Stimulated activated memory B cell treated with anti-CD40 and anti-IgM and Interleukin-4, amounts not matched to agents 10 μg/mL and 1 μg/mL and 100 μg/mL, for 72 hours (primary cell): Measurements from ENCODE around the gene CPE.
A peak's percentile ranks its signal among the peaks of the same experiment; 100 is the strongest.

ENCODE experiments used
- ATAC-seq: fragments of 150-1000 bp; cut with Tn5 transposase; 2 replicates; pipeline ENCODE4 v1.10.0; 2021
- H3K27ac Mint-ChIP-seq: one replicate; pipeline ENCODE4 v1.8.0; 2022; ENCODE audit warnings: mild to moderate bottlenecking, mixed read lengths
- H3K27me3 Mint-ChIP-seq: one replicate; pipeline ENCODE4 v1.8.0; 2022; ENCODE audit warnings: mixed read lengths
- H3K36me3 Mint-ChIP-seq: one replicate; pipeline ENCODE4 v1.8.0; 2022; ENCODE audit warnings: mixed read lengths
- H3K4me1 Mint-ChIP-seq: one replicate; pipeline ENCODE4 v1.8.0; 2022; ENCODE audit warnings: mixed read lengths
- H3K4me3 Mint-ChIP-seq: one replicate; pipeline ENCODE4 v1.8.0; 2022; ENCODE audit warnings: mild to moderate bottlenecking, moderate library complexity, mixed read lengths
- H3K9me3 Mint-ChIP-seq: one replicate; pipeline ENCODE4 v1.8.0; 2022; ENCODE audit warnings: mixed read lengths

CPE gene

DNA sequence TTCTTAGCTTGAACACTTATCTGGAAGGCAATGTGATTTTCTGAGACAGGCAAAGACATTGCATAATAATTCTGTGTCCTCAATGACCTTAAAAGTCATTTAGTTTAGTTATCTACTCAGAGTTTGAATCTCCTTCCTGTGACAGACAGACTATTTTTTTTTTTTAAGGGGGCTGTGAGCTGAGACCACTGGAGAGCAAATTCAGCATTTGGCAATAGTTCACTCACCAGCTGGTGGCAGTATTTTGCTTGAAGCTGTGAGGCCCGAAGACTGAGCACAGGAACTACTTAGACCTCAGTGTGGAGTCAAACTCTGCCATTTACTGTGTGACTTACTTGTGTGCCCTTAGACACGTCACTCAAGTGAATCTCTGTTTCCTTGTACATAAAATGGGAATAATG lies 22.9 kb upstream of the CPE start:
- peaks cover 52% of the 10 kb centered on the region for H3K27me3 Mint-ChIP-seq
- no peaks in the 10 kb centered on the region for H3K4me1 Mint-ChIP-seq
- H3K4me3 Mint-ChIP-seq: no peak overlapping the region
- H3K36me3 Mint-ChIP-seq: no peaks in the 10 kb centered on the region
- H3K27ac Mint-ChIP-seq: no peak overlapping the region
- ATAC-seq: no peak
- H3K9me3 Mint-ChIP-seq: no peaks in the 10 kb centered on the region

DNA sequence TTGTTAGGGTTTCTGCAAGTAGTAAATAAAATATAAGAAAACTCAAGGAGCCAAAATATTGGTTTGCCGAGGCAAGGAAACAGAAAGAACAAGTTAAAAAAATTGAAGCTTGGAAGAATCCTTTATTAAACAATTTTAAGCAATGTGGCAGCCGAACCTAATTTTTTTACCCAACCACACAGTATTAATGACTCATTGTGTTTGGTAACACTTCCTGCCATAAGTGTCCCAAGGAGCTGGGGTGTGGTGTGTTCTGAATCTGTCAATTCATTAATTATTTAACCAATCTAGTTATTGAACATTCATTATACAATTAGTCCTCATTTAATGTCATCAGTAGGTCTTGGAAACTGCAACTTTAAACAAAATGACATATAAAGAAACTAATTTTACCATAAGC lies 19.3 kb upstream of the CPE start:
- Mint-ChIP-seq H3K9me3 (no peaks in the 10 kb centered on the region), H3K4me1 (no peaks in the 10 kb centered on the region), H3K27ac (no peak overlapping the region), H3K4me3 (no peak overlapping the region), H3K36me3 (no peaks in the 10 kb centered on the region), H3K27me3 (peaks cover 50% of the 10 kb centered on the region)
- no peak for ATAC-seq

DNA sequence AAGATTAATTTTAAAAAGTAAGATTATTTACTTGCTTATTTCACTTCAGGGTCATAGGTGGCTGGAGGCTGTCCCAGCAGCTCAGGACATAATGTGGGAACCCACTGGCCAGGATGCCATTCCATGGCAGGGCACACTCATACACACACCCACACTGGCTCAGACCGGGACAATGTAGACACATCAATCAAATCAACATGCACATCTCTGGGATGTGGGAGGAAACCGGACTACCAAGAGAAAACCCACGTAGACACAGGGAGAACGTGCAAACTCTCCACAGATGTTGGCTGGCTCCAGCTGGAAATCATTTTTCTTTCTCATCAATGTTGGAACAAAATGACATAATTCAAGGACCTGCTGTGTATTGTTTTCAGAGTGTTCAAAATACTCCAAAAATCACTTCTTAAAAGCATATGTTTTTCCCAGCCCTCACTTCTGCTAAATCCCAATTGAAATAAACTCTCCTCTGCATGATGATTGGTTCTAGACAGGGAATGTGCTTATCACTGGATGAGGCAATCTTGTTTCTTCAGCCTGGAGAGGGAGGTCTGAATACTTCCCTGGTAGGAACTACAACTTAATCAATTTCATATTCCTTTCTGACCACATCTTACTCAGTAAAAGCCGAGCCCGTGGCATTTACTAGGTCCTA lies 18.6 kb upstream of the CPE start:
- Mint-ChIP-seq H3K4me3 (no peak overlapping the region), H3K36me3 (no peaks in the 10 kb centered on the region), H3K4me1 (no peaks in the 10 kb centered on the region), H3K9me3 (no peaks in the 10 kb centered on the region), H3K27ac (no peak overlapping the region), H3K27me3 (peaks cover 50% of the 10 kb centered on the region)
- ATAC-seq: no peak

DNA sequence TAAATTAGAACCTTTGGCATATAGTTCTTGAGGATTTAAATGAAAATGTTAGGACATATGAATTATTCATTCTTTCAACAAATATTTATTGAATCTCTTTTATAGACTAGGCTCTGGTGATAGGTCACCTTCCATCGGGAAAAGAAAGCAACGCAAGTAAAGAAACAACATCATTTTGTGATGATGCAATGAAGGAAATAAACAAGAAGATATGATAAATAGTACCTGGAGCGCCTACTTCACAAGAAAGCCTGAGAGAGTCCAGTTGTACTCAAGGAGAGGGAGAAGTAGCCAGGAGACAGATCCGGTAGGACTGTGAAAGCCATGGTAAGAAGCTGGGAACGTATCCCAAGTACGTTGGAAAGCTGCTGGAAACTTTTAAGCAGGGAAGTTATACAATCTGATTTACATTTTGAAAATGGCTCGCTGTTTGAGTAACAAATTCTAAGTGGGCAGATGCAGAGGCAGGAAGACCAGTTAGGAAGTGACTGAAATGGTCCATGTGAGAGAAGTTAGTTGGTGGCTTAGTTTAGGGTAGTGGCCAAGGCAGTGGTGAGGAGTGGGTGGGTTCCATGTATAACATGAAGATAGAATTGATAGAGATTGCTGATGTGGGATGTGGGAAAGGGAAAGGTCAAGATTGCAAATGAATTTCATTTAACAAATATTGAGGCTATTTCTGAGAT lies 17.7 kb upstream of the CPE start:
- Mint-ChIP-seq H3K9me3 (no peaks in the 10 kb centered on the region), H3K27ac (no peak overlapping the region), H3K36me3 (no peaks in the 10 kb centered on the region), H3K4me3 (no peak overlapping the region), H3K27me3 (peaks cover 50% of the 10 kb centered on the region), H3K4me1 (no peaks in the 10 kb centered on the region)
- no peak for ATAC-seq

DNA sequence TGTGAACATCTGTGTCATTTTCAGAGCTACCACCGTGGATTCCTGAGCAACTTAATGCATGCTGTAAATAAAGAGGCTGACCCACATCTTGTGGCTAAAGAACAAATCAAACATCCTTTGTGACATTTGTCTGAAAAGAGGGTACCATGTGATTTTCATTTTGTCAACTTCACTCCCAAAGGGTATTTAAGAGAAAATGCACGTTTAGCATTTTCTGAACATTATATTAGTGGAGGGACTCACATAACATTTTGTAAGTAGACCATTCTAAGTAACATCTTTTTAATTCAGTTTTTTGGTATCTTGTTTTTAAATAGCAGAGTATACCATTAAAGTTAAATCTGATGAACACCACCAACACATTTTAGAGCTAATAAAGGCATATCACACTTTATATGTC lies 17.0 kb upstream of the CPE start:
- Mint-ChIP-seq H3K27me3 (peaks cover 50% of the 10 kb centered on the region), H3K9me3 (no peaks in the 10 kb centered on the region), H3K4me3 (no peak overlapping the region), H3K4me1 (no peaks in the 10 kb centered on the region), H3K27ac (no peak overlapping the region), H3K36me3 (no peaks in the 10 kb centered on the region)
- ATAC-seq: no peak

DNA sequence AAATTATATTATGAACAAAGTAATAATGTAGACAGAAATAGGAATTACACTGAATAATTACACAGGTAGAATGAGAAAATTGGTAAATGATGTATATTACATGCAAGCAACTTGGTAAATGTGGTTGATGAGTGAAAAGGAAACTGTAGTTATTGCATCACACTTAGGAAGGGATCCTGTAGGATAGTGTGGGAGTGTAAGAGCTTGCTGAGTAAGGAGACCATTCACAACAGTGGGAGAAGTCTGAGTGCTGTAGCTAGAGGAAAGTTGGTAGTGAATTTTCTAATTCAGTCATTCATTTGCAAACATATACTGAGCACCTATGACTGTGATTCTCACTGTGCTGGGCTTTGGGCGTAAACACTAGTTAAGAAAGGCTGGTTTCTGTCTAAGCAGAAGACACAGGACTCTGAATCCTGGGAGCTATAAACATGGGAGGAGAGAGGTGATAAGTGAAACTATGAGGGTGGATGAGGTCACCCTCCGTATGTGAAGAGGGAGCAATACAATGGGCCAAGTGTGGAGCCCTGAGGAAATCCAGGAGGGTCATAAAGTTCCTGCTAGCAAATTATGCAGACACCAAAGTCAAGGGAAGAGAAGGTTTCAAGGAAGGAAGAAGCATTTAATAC lies 14.2 kb upstream of the CPE start:
- H3K4me3 Mint-ChIP-seq: no peak overlapping the region
- no peak overlapping the region for H3K27ac Mint-ChIP-seq
- H3K27me3 Mint-ChIP-seq: peaks cover 32% of the 10 kb centered on the region
- H3K4me1 Mint-ChIP-seq: no peaks in the 10 kb centered on the region
- H3K9me3 Mint-ChIP-seq: no peaks in the 10 kb centered on the region
- no peak for ATAC-seq
- no peaks in the 10 kb centered on the region for H3K36me3 Mint-ChIP-seq

DNA sequence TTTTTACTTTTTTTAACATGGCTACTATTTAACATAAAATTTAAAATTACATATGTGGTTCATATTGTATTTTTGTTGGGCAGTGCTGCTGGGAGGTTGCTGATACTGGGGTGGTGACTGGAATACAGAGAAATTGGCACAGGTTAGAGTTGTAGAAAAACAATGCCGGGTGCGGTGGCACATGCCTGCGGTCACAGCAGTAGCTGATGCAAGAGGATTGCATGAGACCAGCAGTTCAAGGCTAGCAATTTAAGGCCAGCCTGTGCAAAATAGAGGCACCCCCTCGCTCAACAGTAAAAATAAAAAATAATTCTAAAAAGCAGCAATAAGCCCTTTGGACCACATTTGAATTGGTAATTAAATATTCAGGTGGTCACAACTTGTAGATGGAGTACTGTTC lies 11.8 kb upstream of the CPE start:
- Mint-ChIP-seq H3K36me3 (no peaks in the 10 kb centered on the region), H3K27me3 (peaks cover 10% of the 10 kb centered on the region), H3K27ac (no peak overlapping the region), H3K4me3 (no peak overlapping the region), H3K4me1 (no peaks in the 10 kb centered on the region), H3K9me3 (no peaks in the 10 kb centered on the region)
- no peak for ATAC-seq

DNA sequence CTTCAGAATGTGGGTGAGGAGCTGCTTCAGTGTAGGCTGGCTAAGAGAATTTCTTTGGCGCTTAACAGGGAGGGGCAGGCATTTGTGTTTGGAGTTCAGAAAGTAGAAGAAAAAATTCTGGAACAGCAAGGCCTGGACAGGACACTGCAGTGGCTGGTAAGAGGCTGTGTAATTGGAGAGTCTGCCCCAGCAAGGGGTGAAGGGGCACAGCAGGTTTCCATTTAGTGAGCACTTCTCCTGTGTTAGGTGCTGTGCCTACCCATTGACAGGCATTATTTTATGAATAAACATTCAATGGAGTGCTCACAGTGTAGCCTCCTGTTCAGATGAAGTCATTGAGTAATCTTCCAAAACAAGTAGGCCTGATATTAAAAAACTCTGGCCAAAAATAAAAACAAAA lies 10.7 kb upstream of the CPE start:
- H3K4me1 Mint-ChIP-seq: no peaks in the 10 kb centered on the region
- H3K36me3 Mint-ChIP-seq: no peaks in the 10 kb centered on the region
- no peak for ATAC-seq
- no peak overlapping the region for H3K4me3 Mint-ChIP-seq
- no peaks in the 10 kb centered on the region for H3K9me3 Mint-ChIP-seq
- H3K27me3 Mint-ChIP-seq: peaks cover 3% of the 10 kb centered on the region
- H3K27ac Mint-ChIP-seq: no peak overlapping the region

DNA sequence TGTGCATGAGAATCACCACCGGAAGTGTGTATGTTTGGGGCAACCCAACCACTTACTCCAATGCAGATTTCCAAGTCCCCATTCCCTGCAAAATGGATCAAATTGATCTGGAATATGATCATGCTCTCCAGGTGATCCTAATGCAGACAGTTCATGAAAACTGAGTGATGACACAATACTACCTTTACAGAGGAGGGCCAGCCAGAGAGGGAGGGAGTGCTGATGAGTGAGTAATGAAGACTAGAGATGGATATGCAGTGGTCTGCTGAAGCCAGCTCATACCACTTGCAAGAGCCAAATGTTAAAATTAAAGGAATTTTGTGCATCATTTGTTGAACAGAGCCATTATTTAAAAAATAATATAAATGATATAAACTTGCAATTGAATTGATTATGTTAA lies 10.2 kb upstream of the CPE start:
- H3K9me3 Mint-ChIP-seq: no peaks in the 10 kb centered on the region
- no peak overlapping the region for H3K4me3 Mint-ChIP-seq
- no peaks in the 10 kb centered on the region for H3K36me3 Mint-ChIP-seq
- no peak overlapping the region for H3K27ac Mint-ChIP-seq
- H3K27me3 Mint-ChIP-seq: peaks cover 3% of the 10 kb centered on the region
- ATAC-seq: no peak
- H3K4me1 Mint-ChIP-seq: no peaks in the 10 kb centered on the region

DNA sequence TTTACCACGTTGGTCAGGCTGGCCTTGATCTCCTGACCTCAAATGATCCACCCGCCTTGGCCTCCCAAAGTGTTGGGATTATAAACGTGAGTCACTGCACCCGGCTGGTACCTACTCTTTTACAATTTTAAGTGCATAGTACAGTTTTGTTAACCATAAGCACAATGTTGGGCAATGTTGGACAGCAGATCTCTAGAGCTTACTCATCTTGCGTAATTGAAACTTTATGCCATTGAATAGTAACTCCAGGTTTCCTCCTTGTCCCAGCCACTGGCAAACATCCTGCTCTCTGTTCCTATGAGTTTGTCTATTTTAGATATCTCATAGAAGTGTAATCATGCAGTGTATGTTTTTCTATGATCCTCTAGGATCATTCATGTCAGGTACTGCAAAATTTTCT lies 9.3 kb upstream of the CPE start:
- no peaks in the 10 kb centered on the region for H3K4me1 Mint-ChIP-seq
- H3K9me3 Mint-ChIP-seq: peaks cover 5% of the 10 kb centered on the region
- H3K4me3 Mint-ChIP-seq: no peak overlapping the region
- peaks cover 12% of the 10 kb centered on the region for H3K27me3 Mint-ChIP-seq
- H3K27ac Mint-ChIP-seq: no peak overlapping the region
- H3K36me3 Mint-ChIP-seq: no peaks in the 10 kb centered on the region
- no peak for ATAC-seq

DNA sequence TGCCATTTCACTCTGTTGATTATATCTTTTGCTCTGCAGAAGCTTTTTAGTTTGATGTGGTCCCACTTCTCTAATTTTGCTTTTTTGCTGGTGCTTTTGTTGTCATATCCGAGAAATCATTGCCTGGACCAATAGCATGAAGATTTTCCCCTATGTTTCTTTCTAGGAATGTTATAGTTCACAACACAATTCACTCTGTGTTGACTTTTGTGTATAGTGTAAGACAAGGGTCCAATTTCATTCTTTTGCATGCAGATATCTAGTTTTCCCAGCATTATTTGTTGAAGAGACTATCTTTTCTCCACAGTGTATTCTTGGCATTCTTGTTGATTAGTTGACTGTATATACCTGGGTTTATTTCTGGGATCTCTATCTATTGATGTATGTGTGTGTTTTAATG lies 8.3 kb upstream of the CPE start:
- H3K4me1 Mint-ChIP-seq: no peaks in the 10 kb centered on the region
- H3K36me3 Mint-ChIP-seq: no peaks in the 10 kb centered on the region
- ATAC-seq: no peak
- H3K9me3 Mint-ChIP-seq: peaks cover 9% of the 10 kb centered on the region
- no peak overlapping the region for H3K4me3 Mint-ChIP-seq
- peaks cover 22% of the 10 kb centered on the region for H3K27me3 Mint-ChIP-seq
- H3K27ac Mint-ChIP-seq: no peak overlapping the region

DNA sequence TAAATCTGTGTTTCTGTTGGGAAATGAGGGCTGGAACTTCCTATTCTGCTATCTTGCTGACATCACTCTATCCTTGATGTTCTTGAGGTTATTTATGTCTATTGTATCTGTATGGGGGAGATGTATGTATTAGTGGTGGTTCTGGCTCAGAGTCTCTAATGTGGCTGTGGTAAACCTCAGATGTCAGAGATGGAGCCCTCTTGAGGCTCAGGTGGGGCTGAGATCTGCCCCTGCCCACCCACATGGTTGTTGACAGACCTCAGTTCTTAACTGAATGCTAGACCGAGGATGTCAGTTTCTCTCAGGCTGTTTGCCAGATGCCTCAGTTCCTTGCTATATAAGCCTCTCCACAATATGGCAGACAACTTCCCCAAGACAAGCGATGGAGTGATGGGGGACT lies 3.3 kb upstream of the CPE start:
- Mint-ChIP-seq H3K27me3 (peaks cover 57% of the 10 kb centered on the region), H3K36me3 (no peaks in the 10 kb centered on the region), H3K4me1 (peaks cover 7% of the 10 kb centered on the region), H3K9me3 (peaks cover 9% of the 10 kb centered on the region), H3K4me3 (no peak overlapping the region), H3K27ac (no peak overlapping the region)
- no peak for ATAC-seq

DNA sequence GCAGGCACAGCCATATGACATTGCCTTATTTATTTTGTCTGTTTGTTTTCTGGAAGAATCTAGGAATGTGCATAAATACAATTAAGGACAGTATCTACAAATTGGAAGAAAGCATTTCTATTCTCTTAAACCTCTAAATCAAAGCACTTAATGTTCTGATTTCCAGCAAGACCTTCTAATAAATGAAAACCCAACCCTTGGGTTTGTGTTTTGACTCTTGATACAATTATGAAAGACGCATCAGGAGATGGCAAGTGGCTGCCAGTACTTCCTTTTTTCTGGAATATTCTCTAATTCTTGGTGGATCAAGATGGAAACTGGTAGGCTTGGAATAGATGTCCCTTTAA lies 437 bp upstream of the CPE start:
- peaks cover 56% of the 10 kb centered on the region for H3K27me3 Mint-ChIP-seq
- no peaks in the 10 kb centered on the region for H3K36me3 Mint-ChIP-seq
- H3K27ac Mint-ChIP-seq: no peak overlapping the region
- H3K9me3 Mint-ChIP-seq: peaks cover 9% of the 10 kb centered on the region
- ATAC-seq: no peak
- peaks cover 7% of the 10 kb centered on the region for H3K4me1 Mint-ChIP-seq
- peak overlapping the region; percentile 76 for H3K4me3 Mint-ChIP-seq

DNA sequence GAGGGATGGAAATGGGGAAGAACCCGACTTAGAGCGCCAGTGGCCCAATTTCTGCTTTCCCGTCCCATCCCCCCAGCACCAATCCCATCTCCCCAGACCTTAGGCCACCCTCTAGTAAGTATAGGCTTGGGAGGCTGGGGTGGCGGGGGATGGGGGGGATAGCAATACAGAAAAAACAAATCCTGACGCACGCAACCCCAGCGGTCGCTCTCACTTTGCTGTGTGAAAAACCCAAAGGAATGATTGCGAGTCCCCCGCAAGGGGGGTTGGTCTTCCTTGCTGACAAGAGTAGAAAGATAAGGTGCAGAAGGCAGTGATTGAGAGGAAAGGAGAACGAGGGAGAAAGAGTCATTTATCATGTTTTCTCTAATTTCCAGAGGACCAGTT lies 863 bp downstream of the CPE start:
- H3K9me3 Mint-ChIP-seq: peaks cover 2% of the 10 kb centered on the region
- H3K4me1 Mint-ChIP-seq: peaks cover 7% of the 10 kb centered on the region
- H3K4me3 Mint-ChIP-seq: no peak overlapping the region
- H3K36me3 Mint-ChIP-seq: no peaks in the 10 kb centered on the region
- peaks cover 44% of the 10 kb centered on the region for H3K27me3 Mint-ChIP-seq
- ATAC-seq: no peak
- no peak overlapping the region for H3K27ac Mint-ChIP-seq

DNA sequence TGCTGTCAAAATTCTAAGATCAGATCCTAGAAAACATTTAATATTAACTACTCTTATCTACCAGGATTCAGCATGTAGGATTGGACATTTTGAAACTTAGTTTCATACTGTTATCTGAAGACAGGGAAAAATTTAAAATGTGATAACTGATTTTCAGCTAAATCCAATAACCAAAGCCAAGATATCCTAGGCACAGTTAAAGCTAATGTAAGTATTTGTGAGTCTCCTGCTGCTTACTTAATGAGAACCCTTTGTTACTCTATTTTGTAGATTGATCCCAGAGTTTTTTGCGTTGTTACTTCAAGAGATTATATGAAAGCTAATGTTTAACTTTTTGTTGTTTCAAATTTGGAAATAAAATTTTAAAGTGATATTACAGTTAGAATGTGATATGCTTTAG lies 2.0 kb downstream of the CPE start:
- H3K36me3 Mint-ChIP-seq: no peaks in the 10 kb centered on the region
- H3K9me3 Mint-ChIP-seq: no peaks in the 10 kb centered on the region
- no peak overlapping the region for H3K27ac Mint-ChIP-seq
- no peak overlapping the region for H3K4me3 Mint-ChIP-seq
- peaks cover 32% of the 10 kb centered on the region for H3K27me3 Mint-ChIP-seq
- H3K4me1 Mint-ChIP-seq: peaks cover 7% of the 10 kb centered on the region
- ATAC-seq: no peak

DNA sequence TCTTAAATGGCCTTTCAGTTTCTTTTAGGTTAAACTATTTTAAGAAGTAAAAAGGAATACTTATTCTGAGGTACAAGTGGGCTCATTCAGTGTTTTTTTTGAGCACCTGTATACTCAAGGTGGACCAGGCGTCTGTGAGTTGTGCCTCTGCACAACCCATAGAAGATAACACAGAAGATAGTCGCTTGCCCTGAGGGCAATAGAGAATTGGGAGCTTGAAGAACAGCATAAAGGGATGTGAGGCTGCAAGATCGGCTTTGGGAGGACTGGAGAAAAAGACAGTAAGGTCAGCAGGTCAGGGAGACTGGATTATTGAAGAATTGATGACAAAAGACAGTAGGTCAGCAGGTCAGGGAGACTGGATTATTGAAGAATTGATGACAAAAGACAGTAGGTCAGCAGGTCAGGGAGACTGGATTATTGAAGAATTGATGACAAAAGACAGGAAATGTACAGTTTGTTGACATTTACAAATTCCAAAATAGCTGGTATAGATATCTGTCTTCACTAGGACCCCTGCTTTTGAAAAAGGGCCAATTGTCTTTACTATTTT lies 3.1 kb downstream of the CPE start:
- Mint-ChIP-seq H3K4me3 (no peak overlapping the region), H3K27ac (no peak overlapping the region), H3K4me1 (peaks cover 7% of the 10 kb centered on the region), H3K36me3 (no peaks in the 10 kb centered on the region), H3K27me3 (peaks cover 29% of the 10 kb centered on the region), H3K9me3 (no peaks in the 10 kb centered on the region)
- ATAC-seq: no peak
